ENCODE data around the gene GRB2. TPM values are rescaled to one million over a fixed set of nuclear protein-coding genes. Genes with fewer than 3 reads are reported as not detected.

Gene GRB2
- total RNA-seq, 2 donors from 2014 or later, result 85.5 to 86.6 TPM

GRCh38 chr17:75430159-75430974 is 24.9 kb upstream of the GRB2 start:
- H3K4me3 Mint-ChIP-seq, result no peak overlapping the region
- H3K36me3 Mint-ChIP-seq (ENCODE audit: low read depth), result no peaks in the 10 kb centered on the region
- Histone ChIP-seq H3K9me3 (ENCODE audit: control insufficient read depth, low read length) (no peaks in the 10 kb centered on the region), H3K27me3 (ENCODE audit: control insufficient read depth, insufficient read depth, low read length, poor library complexity, severe bottlenecking) (no peaks in the 10 kb centered on the region), H3K4me1 (ENCODE audit: control insufficient read depth, insufficient read depth, low read length) (peaks cover 6% of the 10 kb centered on the region), H3K36me3 (ENCODE audit: control insufficient read depth, insufficient read depth, low read length) (no peaks in the 10 kb centered on the region), H3K27ac (ENCODE audit: low read depth, low read length) (peak overlapping the region; percentile 21), H3K9ac (ENCODE audit: extremely low read depth, low read length, poor library complexity, severe bottlenecking) (no peak overlapping the region), H3K4me3 (ENCODE audit: low read length) (no peak overlapping the region)
- peak; percentile 88 for DNase-seq
- TF ChIP-seq CTCF (conservative IDR thresholded peaks at IDR 0.05), result no peak
- WGBS, 2 experiments (ENCODE audit: insufficient coverage in 1 of 2, insufficient read length in 1 of 2), result 70 to 80% methylated on average over 11 of the region's 11 CpGs
- peaks cover 2% of the 10 kb centered on the region for H3K27me3 Mint-ChIP-seq (ENCODE audit: insufficient read depth)
- peaks cover 8% of the 10 kb centered on the region for H3K4me1 Mint-ChIP-seq
- H3K9me3 Mint-ChIP-seq, result no peaks in the 10 kb centered on the region
- peak overlapping the region; percentile 64 for H3K27ac Mint-ChIP-seq

- Mint-ChIP-seq H3K36me3 (ENCODE audit: low read depth) (no peaks in the 10 kb centered on the region), H3K27ac (no peak overlapping the region), H3K27me3 (ENCODE audit: insufficient read depth) (peaks cover 2% of the 10 kb centered on the region), H3K4me1 (peaks cover 8% of the 10 kb centered on the region), H3K9me3 (no peaks in the 10 kb centered on the region), H3K4me3 (no peak overlapping the region)
- H3K4me3 ChIP-seq (ENCODE audit: low read length), result no peak overlapping the region
- TF ChIP-seq CTCF (conservative IDR thresholded peaks at IDR 0.05), result no peak
- H3K27ac ChIP-seq (ENCODE audit: low read depth, low read length), result no peak overlapping the region
- H3K4me1 ChIP-seq (ENCODE audit: control insufficient read depth, insufficient read depth, low read length), result peaks cover 6% of the 10 kb centered on the region
- no peak for DNase-seq
- H3K36me3 ChIP-seq (ENCODE audit: control insufficient read depth, insufficient read depth, low read length), result no peaks in the 10 kb centered on the region
- H3K9ac ChIP-seq (ENCODE audit: extremely low read depth, low read length, poor library complexity, severe bottlenecking), result no peak overlapping the region
- H3K27me3 ChIP-seq (ENCODE audit: control insufficient read depth, insufficient read depth, low read length, poor library complexity, severe bottlenecking), result no peaks in the 10 kb centered on the region
- no peaks in the 10 kb centered on the region for H3K9me3 ChIP-seq (ENCODE audit: control insufficient read depth, low read length)
- 91 to 93% methylated on average over 16 to 17 of the region's 17 CpGs for WGBS, 2 experiments (ENCODE audit: insufficient coverage in 1 of 2, insufficient read length in 1 of 2)
These were observed 23.3 kb upstream of the GRB2 start for GRCh38 chr17:75428543-75429469.

- Histone ChIP-seq H3K4me1 (ENCODE audit: control insufficient read depth, insufficient read depth, low read length) (no peaks in the 10 kb centered on the region), H3K4me3 (ENCODE audit: low read length) (no peak overlapping the region), H3K36me3 (ENCODE audit: control insufficient read depth, insufficient read depth, low read length) (no peaks in the 10 kb centered on the region), H3K9ac (ENCODE audit: extremely low read depth, low read length, poor library complexity, severe bottlenecking) (no peak overlapping the region), H3K27ac (ENCODE audit: low read depth, low read length) (no peak overlapping the region), H3K9me3 (ENCODE audit: control insufficient read depth, low read length) (no peaks in the 10 kb centered on the region), H3K27me3 (ENCODE audit: control insufficient read depth, insufficient read depth, low read length, poor library complexity, severe bottlenecking) (peaks cover 5% of the 10 kb centered on the region)
- 88 to 90% methylated on average over 5 of the region's 5 CpGs for WGBS, 2 experiments (ENCODE audit: insufficient coverage in 1 of 2, insufficient read length in 1 of 2)
- Mint-ChIP-seq H3K27ac (no peak overlapping the region), H3K4me1 (peaks cover 3% of the 10 kb centered on the region), H3K9me3 (no peaks in the 10 kb centered on the region), H3K27me3 (ENCODE audit: insufficient read depth) (peaks cover 9% of the 10 kb centered on the region), H3K36me3 (ENCODE audit: low read depth) (no peaks in the 10 kb centered on the region), H3K4me3 (no peak overlapping the region)
- no peak for DNase-seq
- no peak for TF ChIP-seq CTCF (conservative IDR thresholded peaks at IDR 0.05)
These were observed 13.1 kb upstream of the GRB2 start for GRCh38 chr17:75418531-75418930.

Data from endodermal cell (in vitro differentiated cells).